Globus pallidus (tissue), 1 donor: ENCODE results near the gene JMJD7.

Experiments used
- DNase-seq: peaks from one replicate; pipeline ENCODE4 v3.0.0-alpha.2; 2015; ENCODE audit warnings: low spot score

Gene JMJD7

GRCh38 chr15:41844814-41845213 is 16.9 kb downstream of the JMJD7 start:
- no peak for DNase-seq

- no peak for DNase-seq
These were observed 19.3 kb downstream of the JMJD7 start for GRCh38 chr15:41847206-41847605.

- no peak for DNase-seq
These were observed 20.1 kb downstream of the JMJD7 start for GRCh38 chr15:41847981-41848380.

- no peak for DNase-seq
These were observed 20.7 kb downstream of the JMJD7 start for GRCh38 chr15:41848631-41849030.

- DNase-seq: no peak
These were observed 21.3 kb downstream of the JMJD7 start for GRCh38 chr15:41849204-41849603.

GRCh38 chr15:41849861-41850260 is 22.0 kb downstream of the JMJD7 start:
- DNase-seq: no peak

- DNase-seq: no peak
These were observed 22.7 kb downstream of the JMJD7 start for GRCh38 chr15:41850482-41851166.

- no peak for DNase-seq
These were observed 23.3 kb downstream of the JMJD7 start for GRCh38 chr15:41851167-41851523.

- no peak for DNase-seq
These were observed 24.0 kb downstream of the JMJD7 start for GRCh38 chr15:41851755-41852370.

- DNase-seq: no peak
These were observed 25.1 kb downstream of the JMJD7 start for GRCh38 chr15:41852736-41853590.

- no peak for DNase-seq
These were observed 25.9 kb downstream of the JMJD7 start for GRCh38 chr15:41853831-41854230.

GRCh38 chr15:41854443-41854842 is 26.6 kb downstream of the JMJD7 start:
- no peak for DNase-seq

- no peak for DNase-seq
These were observed 27.5 kb downstream of the JMJD7 start for GRCh38 chr15:41855261-41855961.

GRCh38 chr15:41856262-41856661 is 28.4 kb downstream of the JMJD7 start:
- no peak for DNase-seq

- no peak for DNase-seq
These were observed 28.8 kb downstream of the JMJD7 start for GRCh38 chr15:41856716-41857115.

GRCh38 chr15:41857316-41857715 is 29.4 kb downstream of the JMJD7 start:
- no peak for DNase-seq

- DNase-seq: no peak
These were observed 30.9 kb downstream of the JMJD7 start for GRCh38 chr15:41858756-41859155.

- no peak for DNase-seq
These were observed 32.3 kb downstream of the JMJD7 start for GRCh38 chr15:41860049-41860828.

GRCh38 chr15:41861736-41862356 is 34.0 kb downstream of the JMJD7 start:
- no peak for DNase-seq

GRCh38 chr15:41862515-41863116 is 34.7 kb downstream of the JMJD7 start:
- DNase-seq: no peak
